HG03280 (cell line): Measurements from ENCODE around the gene CYP3A4.
"Not testable (repeated sequence)": the region's sequence is repeated elsewhere in the genome, so short reads cannot be mapped to it uniquely, and the experiment has no call there.

Source experiments
- ATAC-seq: cut with Tn5 transposase; IDR thresholded peaks from one replicate; pipeline ENCODE4 v1.9.1; 2021; ENCODE audit warnings: mild to moderate bottlenecking, moderate library complexity; ENCODE audit not compliant: unreplicated experiment

The CYP3A4 gene

DNA sequence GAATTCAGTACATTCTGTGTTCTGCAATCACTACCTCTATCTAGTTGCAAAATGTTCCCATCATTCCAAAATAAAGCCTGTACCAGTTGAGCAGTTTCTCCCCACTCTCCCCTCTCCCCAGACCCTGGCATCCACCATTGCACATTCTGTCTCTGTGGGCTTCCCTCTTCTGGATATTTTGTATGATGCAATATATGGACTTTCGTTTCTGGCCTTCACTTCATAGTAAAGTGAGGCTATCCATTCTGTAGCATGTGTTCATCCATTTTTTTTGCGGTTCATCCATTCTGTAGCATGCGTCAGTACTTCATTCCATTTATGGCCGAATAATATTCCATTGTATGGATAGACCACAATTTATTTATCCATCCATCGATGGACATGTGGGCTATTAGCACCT, 9.5 kb upstream of the CYP3A4 start:
- ATAC-seq, result no peak

DNA sequence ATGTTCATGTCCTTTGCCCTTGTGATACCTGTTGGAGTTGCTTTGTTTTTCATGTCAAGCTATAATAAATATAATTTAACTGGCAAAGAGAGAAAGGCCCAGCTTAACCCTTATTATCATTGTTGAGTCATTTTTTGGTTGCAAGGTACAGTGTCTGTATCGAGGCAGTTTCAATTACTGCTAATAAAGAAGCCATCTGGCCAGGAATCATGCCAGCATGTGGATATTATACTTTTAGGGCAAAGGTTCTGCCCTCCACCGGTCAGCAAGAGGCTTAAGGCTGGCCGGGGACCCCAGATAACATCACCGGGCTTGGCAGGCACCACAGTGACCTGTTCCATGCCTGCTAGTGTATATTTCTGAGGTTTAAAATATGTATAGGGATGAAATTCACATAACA, 9.0 kb upstream of the CYP3A4 start:
- no peak for ATAC-seq

DNA sequence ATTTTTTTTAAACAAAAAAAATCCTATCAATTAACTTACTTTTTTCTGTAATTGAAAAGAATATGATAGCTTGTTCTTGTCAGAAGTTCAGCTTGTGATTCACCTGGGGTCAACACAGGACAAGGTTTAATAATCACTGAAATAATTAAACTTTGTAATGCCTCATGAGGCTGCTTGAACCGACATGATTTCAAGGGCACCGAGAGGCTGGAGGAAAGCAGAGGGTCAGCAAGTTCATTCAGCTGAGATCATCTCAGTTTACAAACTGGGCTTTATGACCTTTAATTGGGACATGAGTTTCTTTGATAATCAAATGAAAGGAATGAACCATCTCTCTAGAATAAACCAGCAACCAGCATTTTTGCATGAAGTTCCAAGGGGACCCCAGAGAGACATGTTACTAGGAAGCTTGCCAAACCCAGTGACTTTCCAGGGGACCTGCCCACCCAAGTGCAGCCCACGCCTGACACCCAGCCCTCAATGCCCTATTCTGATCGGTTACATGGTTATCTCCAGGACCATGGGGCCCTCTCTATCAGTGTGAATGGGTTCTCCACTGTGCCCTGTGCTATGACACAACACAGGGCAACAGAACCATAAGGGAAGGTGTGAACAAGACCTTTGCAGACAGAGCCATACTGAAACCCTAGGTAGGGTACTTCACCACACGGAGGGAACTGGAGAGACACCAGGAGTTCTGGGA, 7.8 kb upstream of the CYP3A4 start:
- ATAC-seq, result no peak

DNA sequence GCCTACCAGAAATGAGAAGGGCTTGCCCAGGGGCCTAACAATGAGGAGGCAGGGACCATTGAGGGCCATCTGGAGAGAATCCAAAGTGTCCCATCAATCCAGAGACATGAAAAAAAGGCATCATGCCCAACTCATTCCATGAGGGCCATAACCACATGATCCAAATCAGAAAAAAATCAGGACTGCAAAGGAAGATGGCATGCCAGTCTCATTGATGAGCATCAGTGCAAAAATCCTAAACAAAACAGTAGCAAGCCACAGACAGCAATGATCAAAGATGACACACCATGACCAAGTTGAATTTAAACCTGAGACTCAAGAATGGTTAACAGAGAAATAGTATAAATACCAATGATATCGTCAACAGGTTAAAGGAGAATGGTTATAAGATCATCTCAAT, 7.0 kb upstream of the CYP3A4 start:
- no peak for ATAC-seq

DNA sequence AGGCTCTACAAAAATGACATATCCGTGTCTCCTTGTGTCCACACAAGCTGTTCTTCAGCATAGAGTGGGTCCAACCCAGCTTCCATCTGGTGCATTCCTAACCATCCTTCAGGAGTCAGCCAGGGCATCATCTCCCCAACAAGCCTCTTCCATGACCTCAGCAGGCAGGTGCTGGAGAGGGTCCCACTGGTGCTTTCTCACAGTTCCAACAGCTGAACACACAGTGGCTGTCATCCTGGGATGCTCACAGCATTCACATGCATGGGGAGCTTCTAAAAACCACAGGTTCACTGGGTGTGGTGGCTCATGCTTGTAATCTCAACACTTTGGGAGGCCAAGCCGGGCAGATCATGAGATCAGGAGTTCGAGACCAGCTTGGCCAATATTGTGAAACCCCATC, 6.4 kb upstream of the CYP3A4 start:
- ATAC-seq, result no peak

DNA sequence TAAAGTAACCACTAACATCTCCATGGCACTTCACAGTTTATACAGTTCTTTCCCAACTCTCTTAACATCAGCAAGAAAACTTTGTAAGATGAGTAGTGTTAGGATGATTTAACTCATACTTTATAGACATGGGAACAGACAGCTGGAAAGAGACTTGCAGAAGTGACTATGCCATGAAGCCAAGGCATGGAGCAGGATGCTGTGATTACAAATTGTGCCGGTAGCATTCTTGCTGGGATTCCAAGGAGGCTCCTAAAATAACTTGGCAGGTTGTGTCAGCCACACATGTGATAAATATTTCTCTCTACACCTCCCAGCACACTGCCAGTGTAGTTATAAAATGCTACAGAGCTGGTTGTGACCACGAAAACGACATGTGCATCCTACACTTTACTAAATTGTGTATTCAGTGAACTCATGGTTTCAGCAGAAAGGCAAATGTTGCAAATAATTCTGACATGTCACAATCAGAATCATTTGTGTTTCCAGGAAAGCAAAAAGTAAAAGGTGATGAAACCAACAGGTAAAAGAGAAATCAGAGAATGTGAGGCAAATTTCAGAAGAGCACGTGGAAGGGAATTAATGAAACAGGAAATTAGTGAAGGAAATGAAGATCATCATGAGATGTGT, 5.6 kb upstream of the CYP3A4 start:
- ATAC-seq, result no peak

DNA sequence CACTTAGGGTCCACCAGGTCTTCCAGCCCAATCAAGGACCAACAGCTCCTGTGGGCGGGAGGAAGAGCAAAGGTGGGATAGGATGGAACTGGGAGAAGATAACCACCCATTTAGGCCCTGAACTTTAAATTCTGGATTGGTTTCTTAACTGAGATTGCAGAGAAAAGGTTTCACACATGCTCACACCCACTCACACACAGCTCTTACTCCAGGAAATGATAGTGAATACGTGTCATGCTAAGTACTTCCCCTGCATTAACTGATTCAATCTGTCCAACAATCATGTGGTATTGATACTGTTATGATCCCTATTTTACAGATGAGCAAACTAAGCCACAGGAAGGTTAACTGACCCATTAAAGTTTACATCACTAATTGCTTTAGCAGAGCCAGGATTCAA, 4.6 kb upstream of the CYP3A4 start:
- ATAC-seq, result no peak

DNA sequence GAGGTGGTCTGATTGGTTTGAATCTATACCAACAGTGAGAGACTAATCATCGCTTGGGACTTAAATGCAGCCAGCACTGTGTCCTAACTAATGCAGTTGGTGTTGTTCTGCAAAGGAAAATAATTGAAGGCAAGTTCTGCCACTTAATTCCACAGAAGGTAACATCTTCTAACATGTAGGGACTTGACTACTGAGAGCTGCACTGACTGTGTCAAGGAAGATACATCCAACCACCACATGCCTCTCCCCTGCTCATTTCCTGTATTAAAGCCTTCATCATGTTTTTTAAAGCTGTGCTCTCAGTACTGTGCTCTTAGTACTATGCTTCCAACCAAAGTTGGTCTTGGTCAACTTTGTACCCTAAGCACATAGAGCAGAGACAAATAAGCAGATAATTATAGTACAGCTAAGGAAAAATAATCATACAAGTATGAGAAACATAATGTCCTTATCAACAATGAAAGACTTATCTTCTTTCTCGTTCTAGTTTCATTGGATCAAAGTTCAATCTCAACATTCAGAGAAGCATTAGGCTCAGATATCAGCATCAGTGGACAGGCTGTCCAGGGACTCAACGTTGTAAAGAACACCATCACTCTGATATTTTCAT, 2.8 kb upstream of the CYP3A4 start:
- no peak for ATAC-seq

DNA sequence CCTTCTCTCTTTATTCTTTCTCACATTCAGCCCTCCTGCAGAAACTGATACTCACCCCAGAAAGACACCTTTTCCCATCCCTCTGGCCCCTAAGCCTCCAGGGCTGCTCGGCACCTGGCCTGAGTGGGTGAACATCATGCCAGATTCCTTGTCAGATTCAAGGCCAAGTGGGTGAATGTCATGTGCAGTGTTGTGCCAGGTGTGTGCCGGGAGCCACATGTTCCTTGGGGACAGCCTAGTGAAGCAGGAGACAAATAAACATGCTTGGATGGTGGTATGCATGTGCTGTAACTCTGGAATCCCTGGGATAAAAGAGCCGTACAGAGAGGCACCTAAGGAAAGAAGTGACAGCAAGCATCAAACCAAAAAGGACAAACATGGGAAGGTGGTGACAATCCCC, 1.7 kb upstream of the CYP3A4 start:
- ATAC-seq, result not testable (repeated sequence)

DNA sequence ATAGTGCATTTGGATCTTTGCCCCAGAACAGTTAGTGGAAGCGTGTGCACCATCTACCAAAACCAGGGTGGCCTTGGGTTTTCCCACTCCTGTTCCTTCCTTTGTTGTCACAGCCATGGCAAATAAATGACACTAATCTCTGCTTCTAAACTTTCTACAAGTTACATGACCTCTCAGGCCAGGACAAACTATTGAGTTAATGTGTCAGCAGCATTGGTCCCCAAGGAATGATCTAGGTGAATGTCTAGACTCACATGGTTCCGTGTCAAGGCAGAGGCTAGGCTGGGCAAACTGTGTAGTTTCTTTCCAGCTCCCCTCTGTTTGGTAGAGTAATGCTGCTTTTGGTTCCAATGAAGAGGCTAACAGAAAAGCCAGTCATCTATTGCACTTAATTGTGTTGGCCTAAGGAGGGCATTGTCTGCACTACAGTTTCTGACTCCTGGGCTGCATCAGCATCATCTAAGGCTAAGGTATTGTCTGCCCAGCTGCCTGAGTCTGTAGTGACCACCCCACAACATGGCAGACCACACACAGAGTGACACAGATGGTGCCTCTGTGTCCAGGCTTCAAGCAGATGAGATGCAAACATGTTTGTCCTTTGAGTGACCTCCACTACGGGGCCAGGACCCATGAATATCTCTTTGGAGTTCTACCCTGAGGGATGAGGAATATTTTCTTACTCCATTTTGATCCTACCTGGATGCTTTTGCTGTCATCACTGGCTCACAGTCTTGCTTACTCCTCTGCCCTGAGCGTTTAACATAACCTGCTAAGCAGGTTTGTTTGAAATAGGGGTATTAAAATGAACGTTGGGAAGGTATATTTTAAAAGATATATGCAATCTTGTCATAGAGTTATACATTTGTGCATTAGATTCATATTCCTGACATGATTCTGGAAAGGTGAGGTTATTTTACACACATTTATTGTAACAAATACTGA, 1.7 kb downstream of the CYP3A4 start:
- ATAC-seq, result no peak

DNA sequence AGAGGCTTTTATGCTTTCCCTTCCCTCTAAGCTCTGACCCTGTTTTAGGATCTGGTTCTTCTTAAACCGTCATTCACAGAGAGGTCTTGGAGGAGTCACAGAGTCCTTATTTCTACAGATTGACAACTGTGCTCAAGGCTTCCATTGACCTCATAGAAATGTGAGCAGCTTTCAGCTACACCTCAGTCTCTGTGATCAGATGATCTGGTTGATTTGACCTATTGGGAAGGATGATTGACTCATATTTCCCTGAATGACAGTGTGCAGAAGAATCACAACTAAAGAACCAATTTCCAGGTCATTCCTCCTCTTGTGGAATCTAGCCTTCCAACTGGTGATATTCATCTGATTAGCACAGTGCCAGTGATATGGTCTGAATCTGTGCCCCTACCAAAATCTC, 3.4 kb downstream of the CYP3A4 start:
- ATAC-seq, result no peak

DNA sequence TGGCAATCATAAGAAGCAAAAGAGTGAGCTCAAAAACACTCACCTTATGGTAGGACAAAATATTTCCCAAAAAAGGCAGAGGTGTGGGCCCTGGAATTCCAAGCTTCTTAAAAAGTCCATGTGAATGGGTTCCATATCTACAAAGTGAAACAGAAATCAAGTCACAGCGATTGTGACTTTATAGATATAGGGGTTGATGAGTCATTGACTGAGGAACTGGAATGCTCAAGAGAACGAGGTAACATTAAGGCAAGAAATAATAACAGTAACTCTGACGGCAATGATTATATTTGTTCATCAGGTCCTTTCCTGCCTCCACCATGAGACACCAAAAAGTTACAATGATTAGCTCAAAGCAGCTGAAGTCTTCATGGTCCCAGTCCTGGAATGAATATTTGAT, 4.0 kb downstream of the CYP3A4 start:
- no peak for ATAC-seq

DNA sequence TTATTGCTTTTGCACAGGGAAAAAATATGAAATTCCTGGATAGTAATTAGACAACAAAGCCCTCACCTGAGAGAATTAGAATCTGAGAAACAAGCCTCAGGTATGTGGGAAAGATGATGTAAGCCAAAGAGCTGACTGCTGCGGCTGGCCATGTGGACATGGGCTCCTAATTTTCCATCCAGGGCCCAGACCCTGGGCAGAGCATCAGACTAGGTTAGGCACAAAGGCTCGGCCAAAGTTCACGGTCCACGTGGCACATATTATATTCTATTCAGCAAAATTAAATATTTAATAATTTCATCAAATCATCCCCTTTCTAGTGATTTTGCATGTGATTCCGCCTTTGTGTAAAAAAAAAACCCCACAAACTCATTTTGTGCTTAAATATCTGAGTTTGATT, 5.1 kb downstream of the CYP3A4 start:
- no peak for ATAC-seq

DNA sequence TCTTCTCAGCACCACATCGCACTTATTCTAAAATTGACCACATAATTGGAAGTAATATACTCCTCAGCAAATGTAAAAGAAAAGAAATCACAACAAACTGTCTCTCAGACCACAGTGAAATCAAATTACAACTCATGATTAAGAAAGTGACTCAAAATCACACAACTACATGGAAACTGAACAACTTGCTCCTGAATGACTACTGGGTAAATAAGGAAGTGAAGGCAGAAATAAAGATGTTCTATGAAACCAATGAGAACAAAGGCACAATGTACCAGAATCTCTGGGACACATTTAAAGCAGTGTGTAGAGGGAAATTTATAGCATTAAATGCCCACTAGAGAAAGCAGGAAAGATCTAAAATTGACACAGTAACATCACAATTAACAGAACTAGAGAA, 10.6 kb downstream of the CYP3A4 start:
- ATAC-seq, result not testable (repeated sequence)

DNA sequence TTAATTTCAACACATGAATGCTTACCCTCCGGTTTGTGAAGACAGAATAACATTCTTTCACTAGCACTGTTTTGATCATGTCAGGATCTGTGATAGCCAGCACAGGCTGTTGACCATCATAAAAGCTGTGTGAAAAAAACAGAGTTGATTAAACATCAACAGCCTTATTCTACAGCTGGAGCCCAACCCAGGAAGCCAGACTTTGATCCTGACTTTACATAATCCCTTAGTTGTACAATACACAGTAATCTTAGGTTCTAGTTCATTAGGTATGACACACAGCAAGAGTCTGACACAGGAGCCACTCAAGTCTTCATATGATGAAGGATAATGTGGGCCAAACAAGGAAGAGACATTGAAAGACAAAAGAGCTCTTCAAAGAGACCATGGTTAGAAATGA, 11.4 kb downstream of the CYP3A4 start:
- no peak for ATAC-seq

DNA sequence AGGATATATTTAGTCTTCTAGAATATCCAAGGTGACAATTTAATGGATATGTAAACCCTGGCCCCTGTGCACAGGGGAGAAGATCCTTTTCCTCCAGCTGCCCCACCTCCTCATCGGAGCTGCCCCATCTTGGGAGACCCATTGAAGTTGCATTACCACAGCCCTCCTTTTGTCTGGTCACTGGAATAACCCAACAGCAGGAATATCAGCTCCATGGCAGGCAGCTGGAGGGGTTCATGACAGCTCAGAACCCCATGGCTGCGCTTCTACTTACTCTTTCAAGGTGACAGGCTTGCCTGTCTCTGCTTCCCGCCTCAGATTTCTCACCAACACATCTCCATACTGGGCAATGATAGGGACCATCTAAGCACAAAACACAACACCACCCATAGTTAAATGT, 14.5 kb downstream of the CYP3A4 start:
- ATAC-seq, result not testable (repeated sequence)

DNA sequence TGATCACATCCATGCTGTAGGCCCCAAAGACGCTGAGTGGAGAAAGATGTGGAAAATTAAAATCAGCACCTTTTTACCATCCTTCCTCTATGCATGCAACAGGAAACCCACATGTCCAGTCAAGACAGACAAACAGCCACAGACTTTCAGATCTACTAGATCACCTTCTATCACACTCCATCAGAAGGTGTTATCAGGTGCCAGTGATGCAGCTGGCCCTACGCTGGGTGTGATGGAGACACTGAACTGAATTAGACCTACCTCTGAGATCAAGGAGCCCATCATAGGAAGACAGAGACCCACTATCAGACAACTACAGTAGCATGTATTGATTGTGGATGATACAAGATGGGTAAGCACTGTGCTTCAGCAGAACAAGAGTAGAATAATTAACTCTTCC, 15.5 kb downstream of the CYP3A4 start:
- ATAC-seq, result no peak

DNA sequence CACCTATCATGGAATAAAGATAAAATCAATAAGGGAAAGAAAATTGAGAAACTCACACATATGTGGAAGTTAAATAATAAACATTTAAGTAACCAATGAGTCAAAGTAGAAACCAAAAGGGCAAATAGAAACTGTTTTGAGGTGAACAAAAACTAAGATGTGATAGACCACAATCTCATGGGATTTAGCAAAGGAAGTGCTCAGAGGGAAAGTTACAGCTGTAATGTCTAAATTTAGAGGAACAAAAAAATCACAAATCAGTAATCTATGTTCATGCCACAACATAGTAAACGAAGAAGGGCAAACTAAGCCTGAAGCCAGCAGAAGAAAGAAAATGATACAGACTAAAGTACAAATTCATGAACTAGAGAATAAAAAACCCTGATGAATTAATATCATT, 16.3 kb downstream of the CYP3A4 start:
- ATAC-seq, result no peak

DNA sequence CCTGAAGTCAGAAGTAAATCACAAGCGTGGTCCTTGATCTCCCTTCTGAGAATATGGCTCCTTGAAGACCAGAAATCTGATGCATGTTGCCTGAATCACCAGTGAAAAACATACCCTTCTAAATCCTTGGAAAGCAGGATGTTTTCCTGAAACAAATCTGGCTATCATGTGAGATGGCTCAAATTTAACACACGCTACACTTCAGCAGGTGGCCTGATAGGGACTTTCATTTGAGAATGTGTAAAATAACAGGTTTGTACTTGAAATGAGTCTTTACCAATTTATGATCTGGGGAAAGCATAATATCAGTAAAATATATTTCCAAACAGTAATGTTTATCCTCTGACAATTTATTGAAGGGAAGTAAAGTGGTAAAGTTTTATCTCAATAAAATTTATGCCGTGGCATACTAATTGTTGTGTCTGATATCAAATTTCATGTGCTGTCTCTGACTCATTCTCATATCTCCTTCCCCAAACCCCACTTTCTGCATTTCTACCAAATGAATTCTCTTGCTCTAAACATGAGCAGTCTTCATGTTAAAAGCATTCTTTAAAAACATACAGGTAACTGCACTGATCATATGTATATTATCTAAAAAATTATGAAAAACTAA, 17.4 kb downstream of the CYP3A4 start:
- no peak for ATAC-seq

DNA sequence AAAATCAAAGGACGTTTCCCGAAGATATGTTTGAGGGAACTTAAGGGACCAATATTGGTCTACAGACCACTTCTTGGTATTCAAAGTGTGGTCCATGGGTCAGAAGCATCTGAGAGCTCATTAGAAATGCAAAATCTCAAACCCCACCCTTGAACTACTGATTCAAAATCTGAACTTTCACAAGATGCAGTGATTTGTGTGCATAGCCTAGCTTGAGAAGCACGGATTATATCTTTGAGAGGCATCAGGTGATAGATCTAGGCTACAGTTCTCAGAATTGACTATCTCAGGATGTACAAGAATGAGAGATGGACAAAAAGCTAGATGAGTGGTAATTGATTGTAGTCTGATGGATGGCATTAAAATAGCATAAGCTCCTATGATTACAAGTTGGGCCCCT, 19.5 kb downstream of the CYP3A4 start:
- no peak for ATAC-seq
